Myocyte (in vitro differentiated cells): ENCODE data around the gene GPR42. TPM values are rescaled to one million over a fixed set of nuclear protein-coding genes. Genes with fewer than 3 reads are reported as not detected.

Source experiments
- DNase-seq: peaks from one replicate; pipeline ENCODE4 v3.0.0-alpha.2; 2012; ENCODE audit warnings: low read depth
- microRNA-seq: library from miRNA; unstranded; fragments of <30 nt; microRNA quantifications from one replicate; pipeline ENCODE4, GENCODE V29; 2016
- total RNA-seq: library from RNA; depleted of rRNA; stranded (reverse); fragments of >200 nt; gene quantifications from 2 replicates; pipeline ENCODE4 v1.2.3, GENCODE V29; 2014

Gene GPR42
- total RNA-seq, 1 donor from 2014 or later = not detected

DNA sequence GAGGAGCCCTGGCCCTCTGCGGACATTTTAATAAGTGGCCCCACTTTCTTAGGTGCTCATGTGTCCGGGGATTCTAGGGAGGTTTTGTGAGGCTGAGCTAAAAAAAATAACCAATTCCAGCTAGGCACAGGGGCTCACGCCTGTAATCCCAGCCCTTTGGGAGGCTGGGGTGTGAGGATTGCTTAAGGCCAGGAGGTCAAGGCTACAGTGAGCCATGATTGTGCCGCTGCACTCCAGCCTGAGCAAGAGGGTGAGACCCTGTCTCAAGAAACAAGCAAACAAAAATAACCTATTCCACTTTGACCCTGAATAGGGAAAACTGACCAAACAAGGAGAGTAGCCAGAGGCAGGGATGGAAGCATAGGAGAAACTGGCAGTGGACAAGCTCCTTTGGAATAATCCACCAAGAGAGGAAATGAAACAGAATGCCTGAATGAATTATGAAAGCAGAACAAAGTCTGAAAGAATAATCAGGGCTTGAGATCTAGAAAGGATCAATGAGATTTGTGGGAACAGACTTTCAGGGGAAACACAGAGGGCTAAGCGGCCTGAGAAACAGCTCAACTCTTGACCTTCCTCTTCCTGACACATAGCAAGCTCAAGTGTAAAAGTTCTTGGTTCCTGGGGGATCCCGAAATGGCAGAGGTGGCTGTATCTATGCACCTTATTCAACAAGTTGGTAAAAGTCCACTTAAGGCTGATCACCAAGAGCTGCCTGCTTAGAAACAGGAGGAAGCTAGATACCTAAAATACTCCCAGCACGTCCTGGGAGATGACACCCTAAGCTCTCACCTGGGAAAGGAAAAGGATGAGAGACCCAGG lies 47.1 kb downstream of the GPR42 start:
- DNase-seq = no peak

DNA sequence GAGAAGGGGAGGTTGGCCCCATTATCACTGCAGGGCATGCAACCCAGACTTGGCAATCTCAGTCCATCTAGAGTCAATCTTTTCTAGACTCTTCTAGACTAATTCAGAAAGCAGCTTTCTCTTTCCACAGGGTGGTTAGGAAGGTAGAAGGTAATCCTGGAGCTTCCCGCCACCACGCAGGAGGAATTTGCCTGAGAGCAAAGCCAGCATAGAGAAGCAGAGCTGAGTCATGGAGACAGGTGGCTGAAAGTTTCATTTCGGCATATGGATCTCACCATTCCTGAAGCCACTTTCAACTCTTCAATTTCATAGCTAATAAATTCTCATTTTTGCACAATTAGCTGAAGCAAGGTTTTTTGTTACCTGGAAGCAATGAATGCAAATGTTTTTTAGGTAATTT lies 48.2 kb downstream of the GPR42 start:
- DNase-seq = no peak

DNA sequence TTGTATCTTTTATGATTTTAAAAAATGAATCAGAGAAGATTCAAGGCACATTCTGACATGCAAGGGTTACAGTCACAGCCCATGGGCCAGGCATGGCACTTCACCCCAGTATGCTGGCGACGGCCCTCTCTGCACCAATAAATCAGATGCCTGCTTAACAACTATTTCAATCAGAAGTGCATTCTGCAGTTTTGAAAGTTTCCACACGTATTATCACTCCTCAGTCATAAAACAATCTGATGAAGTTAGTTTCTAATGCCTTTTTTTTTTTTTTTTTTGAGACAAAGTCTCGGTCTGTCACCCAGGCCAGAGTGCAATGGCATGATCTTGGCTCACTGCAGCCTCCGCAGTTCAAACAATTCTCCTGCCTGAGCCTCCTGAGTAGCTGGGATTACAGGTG lies 48.9 kb downstream of the GPR42 start:
- DNase-seq = no peak

DNA sequence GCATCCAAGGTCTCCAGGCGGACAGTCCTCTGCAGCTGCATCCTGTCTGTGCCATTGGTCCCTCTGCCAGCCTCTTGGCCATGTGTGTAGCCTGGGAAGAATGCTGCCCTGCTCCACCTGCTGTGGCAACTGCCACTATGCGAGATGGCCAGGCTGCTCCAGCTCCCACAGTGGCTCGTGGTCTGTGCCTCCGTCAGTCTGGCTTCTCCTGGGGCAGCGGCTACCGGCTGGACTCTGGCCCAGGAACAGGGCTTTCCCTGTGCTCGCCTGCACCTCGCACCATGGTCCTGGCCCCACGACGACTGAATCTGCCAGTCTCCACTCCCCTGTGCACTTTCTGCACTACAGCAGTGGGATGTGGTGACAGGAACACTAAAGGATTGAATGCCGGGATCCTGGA lies 50.5 kb downstream of the GPR42 start:
- DNase-seq = peak; percentile 54

Small RNA genes within 50 kb of the gene (microRNA-seq; reads per million reads assigned to microRNA genes)
- gene MIR5196 = not detected

Other genes with a start within 250 kb of the GPR42 start
- 0.68 and 1.4 TPM in 2 replicates for gene LGI4, start 236.0 kb upstream of the GPR42 start, total RNA-seq
- 22.9 and 36.6 TPM in 2 replicates for gene FXYD1, start 232.2 kb upstream of the GPR42 start, total RNA-seq
- not detected in 2 replicates for gene FXYD7, start 227.8 kb upstream of the GPR42 start, total RNA-seq
- 12.0 and 19.5 TPM in 2 replicates for gene FXYD5, start 216.3 kb upstream of the GPR42 start, total RNA-seq
- not detected in 2 replicates for gene FAM187B, start 142.3 kb upstream of the GPR42 start, total RNA-seq
- gene LSR, start 122.1 kb upstream of the GPR42 start, total RNA-seq = 0.43 and 0.83 TPM in 2 replicates
- gene USF2, start 102.1 kb upstream of the GPR42 start, total RNA-seq = 107 TPM in 2 replicates
- gene HAMP, start 88.5 kb upstream of the GPR42 start, total RNA-seq = not detected in 2 replicates
- not detected in 2 replicates for gene MAG, start 78.9 kb upstream of the GPR42 start, total RNA-seq
- gene CD22, start 41.9 kb upstream of the GPR42 start, total RNA-seq = 0.05 TPM in 1 of 2 replicates, not detected in the other
- gene FFAR1, start 23.2 kb upstream of the GPR42 start, total RNA-seq = not detected in 2 replicates
- not detected in 2 replicates for gene FFAR3, start 12.6 kb upstream of the GPR42 start, total RNA-seq
- not detected in 2 replicates for gene FFAR2, start 77.2 kb downstream of the GPR42 start, total RNA-seq
- gene KRTDAP, start 119.4 kb downstream of the GPR42 start, total RNA-seq = not detected in 2 replicates
- 3.0 and 9.7 TPM in 2 replicates for gene DMKN, start 142.6 kb downstream of the GPR42 start, total RNA-seq
- not detected in 2 replicates for gene SBSN, start 157.2 kb downstream of the GPR42 start, total RNA-seq
- gene GAPDHS, start 162.4 kb downstream of the GPR42 start, total RNA-seq = not detected in 2 replicates
- gene TMEM147, start 174.6 kb downstream of the GPR42 start, total RNA-seq = 124 and 137 TPM in 2 replicates
- not detected in 2 replicates for gene ATP4A, start 192.6 kb downstream of the GPR42 start, total RNA-seq
- not detected in 2 replicates for gene PMIS2, start 215.1 kb downstream of the GPR42 start, total RNA-seq
- gene HAUS5, start 241.7 kb downstream of the GPR42 start, total RNA-seq = 4.8 and 6.5 TPM in 2 replicates